ENCODE measurements around the gene NPAS3. TPM values are rescaled to one million over a fixed set of nuclear protein-coding genes. Genes with fewer than 3 reads are reported as not detected.

Gene NPAS3
- total and polyA plus RNA-seq, 4 donors: 0.07 to 0.09 (median 0.08) TPM; not detected in 1

- H3K36me3 ChIP-seq (ENCODE audit: control insufficient read depth in 4 of 4, insufficient read depth in 3 of 4, low read depth in 1 of 4, low read length in 3 of 4): no peaks in the 10 kb centered on the region
- H3K27ac ChIP-seq (ENCODE audit: low read depth in 1 of 2, low read length in 2 of 2): no peak overlapping the region
- H3K27me3 ChIP-seq (ENCODE audit: control insufficient read depth in 4 of 4, insufficient read depth in 4 of 4, low read length in 3 of 4): no peaks in the 10 kb centered on the region
- H3K9me3 ChIP-seq (ENCODE audit: control insufficient read depth in 4 of 4, low read length in 3 of 4): no peaks in the 10 kb centered on the region
- no peak overlapping the region for H3K9ac ChIP-seq (ENCODE audit: low read depth in 1 of 2, low read length in 2 of 2)
- no peaks in the 10 kb centered on the region for H3K4me1 ChIP-seq (ENCODE audit: control insufficient read depth in 4 of 4, insufficient read depth in 4 of 4, low read length in 3 of 4)
- no peak for DNase-seq (ENCODE audit: low spot score)
- no peak overlapping the region for H3K4me3 ChIP-seq (ENCODE audit: low read depth in 1 of 3, low read length in 3 of 3)
- 90% methylated on average over 3 of the region's 3 CpGs for WGBS
- TF ChIP-seq EGR1 (IDR thresholded peaks at IDR 0.05; ENCODE audit: low read depth in 2 of 2) (no peak), MAX (IDR thresholded peaks at IDR 0.05) (no peak), FOXA2 (IDR thresholded peaks at IDR 0.05) (no peak), CTCF (IDR thresholded peaks at IDR 0.05; ENCODE audit: low read depth, low read length, missing input control) (no peak), FOXA1 (IDR thresholded peaks at IDR 0.05) (no peak), NR2F2 (IDR thresholded peaks at IDR 0.05) (no peak), ATF3 (IDR thresholded peaks at IDR 0.05) (no peak), YY1 (IDR thresholded peaks at IDR 0.05) (no peak), JUND (IDR thresholded peaks at IDR 0.05) (no peak), RXRA (IDR thresholded peaks at IDR 0.05) (no peak)
Observed at GRCh38 chr14:33808187-33808586, 869.5 kb downstream of the NPAS3 start.

GRCh38 chr14:33809396-33809981 is 870.8 kb downstream of the NPAS3 start:
- WGBS: 89% methylated on average over 2 of the region's 2 CpGs
- Histone ChIP-seq H3K27me3 (ENCODE audit: control insufficient read depth in 4 of 4, insufficient read depth in 4 of 4, low read length in 3 of 4) (no peaks in the 10 kb centered on the region), H3K4me1 (ENCODE audit: control insufficient read depth in 4 of 4, insufficient read depth in 4 of 4, low read length in 3 of 4) (no peaks in the 10 kb centered on the region), H3K9ac (ENCODE audit: low read depth in 1 of 2, low read length in 2 of 2) (no peak overlapping the region), H3K27ac (ENCODE audit: low read depth in 1 of 2, low read length in 2 of 2) (no peak overlapping the region), H3K36me3 (ENCODE audit: control insufficient read depth in 4 of 4, insufficient read depth in 3 of 4, low read depth in 1 of 4, low read length in 3 of 4) (no peaks in the 10 kb centered on the region), H3K4me3 (ENCODE audit: low read depth in 1 of 3, low read length in 3 of 3) (no peak overlapping the region), H3K9me3 (ENCODE audit: control insufficient read depth in 4 of 4, low read length in 3 of 4) (no peaks in the 10 kb centered on the region)
- no peak for DNase-seq (ENCODE audit: low spot score)
- TF ChIP-seq REST (IDR thresholded peaks at IDR 0.05): no peak

GRCh38 chr14:33810308-33810707 is 871.6 kb downstream of the NPAS3 start:
- H3K27ac ChIP-seq (ENCODE audit: low read depth in 1 of 2, low read length in 2 of 2): no peak overlapping the region
- H3K4me3 ChIP-seq (ENCODE audit: low read depth in 1 of 3, low read length in 3 of 3): no peak overlapping the region
- H3K27me3 ChIP-seq (ENCODE audit: control insufficient read depth in 4 of 4, insufficient read depth in 4 of 4, low read length in 3 of 4): no peaks in the 10 kb centered on the region
- TF ChIP-seq JUND (IDR thresholded peaks at IDR 0.05) (no peak), HNF4A (conservative IDR thresholded peaks at IDR 0.05) (no peak), YY1 (IDR thresholded peaks at IDR 0.05) (no peak), HNF4G (IDR thresholded peaks at IDR 0.05) (no peak), TAF1 (conservative IDR thresholded peaks at IDR 0.05) (no peak), ATF3 (IDR thresholded peaks at IDR 0.05) (no peak), CTCF (IDR thresholded peaks at IDR 0.05; ENCODE audit: low read depth, low read length, missing input control) (no peak), RAD21 (IDR thresholded peaks at IDR 0.05) (no peak), GABPA (IDR thresholded peaks at IDR 0.05 in 1 of 2, conservative IDR thresholded peaks at IDR 0.05 in 1 of 2) (no peak)
- 36% methylated on average over 6 of the region's 6 CpGs for WGBS
- no peak overlapping the region for H3K9ac ChIP-seq (ENCODE audit: low read depth in 1 of 2, low read length in 2 of 2)
- H3K9me3 ChIP-seq (ENCODE audit: control insufficient read depth in 4 of 4, low read length in 3 of 4): peaks cover 0 to 2% (median 0%) of the 10 kb centered on the region in 4 donors
- no peaks in the 10 kb centered on the region for H3K4me1 ChIP-seq (ENCODE audit: control insufficient read depth in 4 of 4, insufficient read depth in 4 of 4, low read length in 3 of 4)
- H3K36me3 ChIP-seq (ENCODE audit: control insufficient read depth in 4 of 4, insufficient read depth in 3 of 4, low read depth in 1 of 4, low read length in 3 of 4): no peaks in the 10 kb centered on the region
- no peak for DNase-seq (ENCODE audit: low spot score)

Measured in liver (tissue), 9 donors.